Fibroblast of mammary gland (primary cell): Measurements from ENCODE around the gene CFL2.

Source experiments
- DNase-seq: peaks from one replicate; pipeline ENCODE4 v3.0.0-alpha.2; 2010; ENCODE audit warnings: low read depth
- H3K4me3 ChIP-seq: 2 replicates; pipeline ENCODE4 v1.5.1; 2011; ENCODE audit warnings: low read depth, mild to moderate bottlenecking, low read length, moderate library complexity; ENCODE audit not compliant: control insufficient read depth
- CTCF ChIP-seq: conservative IDR thresholded peaks from 2 replicates; pipeline ENCODE4 v1.5.1; 2011; ENCODE audit warnings: low read depth, low read length, inconsistent platforms; ENCODE audit not compliant: control insufficient read depth, insufficient read depth

The CFL2 gene

GRCh38 chr14:34688470-34689206 lies 25.8 kb downstream of the CFL2 start:
- DNase-seq, result no peak
- no peak overlapping the region for H3K4me3 ChIP-seq
- no peak for TF ChIP-seq CTCF

- DNase-seq, result no peak
- no peak overlapping the region for H3K4me3 ChIP-seq
- no peak for TF ChIP-seq CTCF
Observed at GRCh38 chr14:34685819-34686428, 28.5 kb downstream of the CFL2 start.

GRCh38 chr14:34684578-34684977 lies 29.8 kb downstream of the CFL2 start:
- peak; percentile 59 for DNase-seq
- TF ChIP-seq CTCF, result no peak
- H3K4me3 ChIP-seq, result no peak overlapping the region

GRCh38 chr14:34682787-34683321 lies 31.5 kb downstream of the CFL2 start:
- no peak for DNase-seq
- no peak overlapping the region for H3K4me3 ChIP-seq
- no peak for TF ChIP-seq CTCF

GRCh38 chr14:34680806-34681479 lies 33.5 kb downstream of the CFL2 start:
- DNase-seq, result no peak
- no peak for TF ChIP-seq CTCF
- H3K4me3 ChIP-seq, result no peak overlapping the region

- TF ChIP-seq CTCF, result no peak
- no peak overlapping the region for H3K4me3 ChIP-seq
- no peak for DNase-seq
Observed at GRCh38 chr14:34678735-34679134, 35.7 kb downstream of the CFL2 start.
